Measurements from ENCODE around the gene ARFGEF3.

The ARFGEF3 gene

GRCh38 chr6:138374230-138374629 is 212.5 kb downstream of the ARFGEF3 start:
- no peak for DNase-seq

GRCh38 chr6:138374815-138375214 is 213.1 kb downstream of the ARFGEF3 start:
- no peak for DNase-seq

GRCh38 chr6:138377042-138377441 is 215.3 kb downstream of the ARFGEF3 start:
- DNase-seq: no peak

- DNase-seq: no peak
These were observed 216.1 kb downstream of the ARFGEF3 start, which contains the start of gene SMIM28 for GRCh38 chr6:138377844-138378243. Gene SMIM28 (plus strand): TSS chr6:138377905. CDS start chr6:138378073, 168 bp downstream.

GRCh38 chr6:138378463-138378862 is 216.7 kb downstream of the ARFGEF3 start:
- DNase-seq: no peak

GRCh38 chr6:138382498-138383265 is 220.9 kb downstream of the ARFGEF3 start:
- no peak for DNase-seq

GRCh38 chr6:138383776-138384175 is 222.0 kb downstream of the ARFGEF3 start:
- no peak for DNase-seq

GRCh38 chr6:138386897-138387296 is 225.2 kb downstream of the ARFGEF3 start:
- no peak for DNase-seq

- no peak for DNase-seq
These were observed 226.0 kb downstream of the ARFGEF3 start for GRCh38 chr6:138387577-138388368.

GRCh38 chr6:138389551-138389950 is 227.8 kb downstream of the ARFGEF3 start:
- DNase-seq: no peak
